Activated T-helper 9 cell treated with anti-CD3 and anti-CD28 coated beads, Interleukin-2, amount 50 U/mL, for 16 hours (primary cell): ENCODE data around the gene SLC41A3.
"Not testable (repeated sequence)": the region's sequence is repeated elsewhere in the genome, so short reads cannot be mapped to it uniquely, and the experiment has no call there.

Source experiments
- DNase-seq: peaks from one replicate; pipeline ENCODE4 v3.0.0-alpha.2; 2020; ENCODE audit warnings: low read depth

SLC41A3 gene

DNA sequence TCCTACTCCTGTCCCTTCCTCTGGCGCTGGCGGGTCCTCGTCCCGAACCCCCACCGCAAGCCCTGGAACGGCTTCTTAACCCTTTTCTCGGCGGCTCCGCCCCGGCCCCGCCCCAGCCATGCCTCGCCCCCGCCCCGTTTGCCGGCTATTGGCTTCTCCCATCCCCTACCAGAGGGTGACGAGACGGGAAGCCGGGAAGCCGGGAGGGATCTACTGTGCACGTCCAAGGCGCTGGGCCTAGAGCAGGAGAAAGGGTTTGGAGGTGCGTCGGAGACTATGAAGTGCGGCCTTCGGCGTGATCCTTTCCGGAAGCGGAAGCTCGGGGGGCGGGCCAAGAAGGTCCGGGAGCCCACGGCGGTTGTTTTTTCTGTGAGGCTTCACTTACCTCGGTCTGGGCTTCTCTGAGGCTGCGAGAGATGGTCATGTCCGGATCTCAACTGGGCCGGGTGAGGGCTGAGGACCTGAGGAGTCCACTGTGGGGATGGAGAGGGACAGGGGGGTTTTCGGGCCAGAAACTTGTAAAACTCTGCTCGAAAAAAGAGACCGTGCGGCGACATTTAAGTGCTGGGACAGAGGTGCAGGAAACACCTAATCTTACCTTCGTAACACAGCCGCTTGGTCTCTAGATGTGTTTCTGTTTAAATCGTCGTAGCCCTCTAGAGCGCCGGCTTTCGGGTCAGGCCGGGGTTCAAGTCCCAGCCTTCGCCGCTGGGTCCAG is 93.5 kb downstream of the SLC41A3 start:
- DNase-seq = peak; percentile 44

DNA sequence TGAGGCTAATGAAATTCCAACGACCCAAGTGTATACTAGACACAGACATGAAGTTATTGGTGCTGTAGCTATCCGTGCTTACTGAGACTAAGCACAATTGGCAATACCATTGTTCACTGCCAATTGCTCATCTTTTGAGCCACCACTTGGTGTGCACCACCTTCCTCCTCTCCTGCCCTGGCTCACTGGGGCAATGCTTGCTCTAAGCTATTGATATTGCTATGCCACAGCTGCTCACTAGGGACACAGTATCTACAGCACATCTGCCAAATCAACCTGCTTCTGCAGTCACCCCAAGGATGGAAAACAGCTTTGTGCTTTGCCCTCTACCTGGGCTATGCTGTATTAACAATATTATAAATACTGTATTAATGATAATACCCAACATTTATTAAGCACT is 99.0 kb downstream of the SLC41A3 start:
- not testable (repeated sequence) for DNase-seq

DNA sequence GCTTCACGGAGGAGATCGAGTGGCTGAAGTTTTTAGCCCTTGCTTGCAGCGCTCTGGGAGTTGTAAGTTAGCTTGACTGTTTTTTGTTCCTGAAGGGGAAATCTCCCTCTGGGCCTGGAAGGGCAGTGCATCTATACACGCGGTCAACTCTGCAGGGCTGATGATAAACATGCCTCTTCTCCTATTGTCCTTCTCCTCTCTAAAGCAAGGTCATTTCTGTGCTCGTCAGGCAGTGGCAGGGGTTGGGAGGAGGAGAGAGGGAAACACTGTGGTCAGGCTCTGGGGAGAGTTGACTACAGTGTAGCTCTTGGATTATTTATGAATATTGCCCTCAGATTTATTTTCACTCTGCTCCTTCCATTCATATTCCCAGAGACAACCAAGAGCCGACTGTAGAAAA is 106.8 kb downstream of the SLC41A3 start:
- DNase-seq = not testable (repeated sequence)

DNA sequence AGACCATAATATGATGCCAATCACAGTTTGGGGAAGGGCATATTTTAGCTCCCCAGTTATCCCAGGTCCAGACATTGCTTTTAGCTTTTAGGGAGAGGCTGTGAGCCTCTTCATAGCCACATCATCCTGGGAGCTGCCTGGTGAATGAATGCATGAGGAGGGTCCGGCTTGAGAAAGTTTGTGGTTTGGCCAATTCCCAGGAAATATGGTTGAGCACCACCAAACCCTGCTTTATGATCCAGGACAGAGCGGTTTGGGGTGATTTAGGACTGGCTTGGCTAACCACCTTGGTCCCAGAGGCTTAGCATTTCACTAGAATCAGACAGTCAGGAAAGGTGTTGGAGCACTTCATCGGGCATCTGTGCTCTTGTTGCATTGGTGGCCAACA is 107.9 kb downstream of the SLC41A3 start:
- not testable (repeated sequence) for DNase-seq

DNA sequence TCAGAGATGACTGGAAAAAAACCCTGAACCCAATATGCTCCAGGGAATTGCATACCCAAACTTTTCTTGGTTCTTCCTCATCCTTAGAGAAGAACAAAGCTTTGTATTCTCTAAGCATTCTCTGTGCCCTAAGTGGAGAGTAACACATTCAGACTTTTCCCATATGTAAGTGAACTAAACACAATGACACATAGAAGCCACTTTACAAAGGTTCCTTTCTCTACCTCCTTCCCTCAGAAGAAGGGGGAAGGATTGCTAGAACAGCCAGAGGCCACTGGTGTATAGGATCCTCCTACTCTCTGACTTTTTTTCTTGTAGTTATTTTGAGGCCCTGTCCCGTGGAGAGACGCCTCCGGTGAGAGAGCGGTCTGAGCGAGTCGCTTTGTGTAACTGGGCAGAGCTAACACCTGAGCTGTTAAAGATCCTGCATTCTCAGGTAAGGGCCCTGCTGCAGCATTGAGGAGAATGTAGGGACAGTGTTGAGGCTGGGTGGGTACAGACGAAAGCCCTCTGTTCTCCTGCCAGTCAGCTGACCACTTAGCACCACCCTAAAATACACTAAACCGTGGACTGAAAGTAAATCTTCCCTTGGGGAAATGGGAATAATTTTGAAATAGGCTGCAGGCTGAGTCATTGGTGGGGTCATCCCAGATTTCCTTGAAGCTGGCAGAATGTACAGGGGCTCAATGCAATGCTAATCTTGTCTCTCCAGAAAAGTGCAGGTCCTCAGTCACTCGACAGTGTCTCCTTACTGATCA is 108.5 kb downstream of the SLC41A3 start:
- not testable (repeated sequence) for DNase-seq

DNA sequence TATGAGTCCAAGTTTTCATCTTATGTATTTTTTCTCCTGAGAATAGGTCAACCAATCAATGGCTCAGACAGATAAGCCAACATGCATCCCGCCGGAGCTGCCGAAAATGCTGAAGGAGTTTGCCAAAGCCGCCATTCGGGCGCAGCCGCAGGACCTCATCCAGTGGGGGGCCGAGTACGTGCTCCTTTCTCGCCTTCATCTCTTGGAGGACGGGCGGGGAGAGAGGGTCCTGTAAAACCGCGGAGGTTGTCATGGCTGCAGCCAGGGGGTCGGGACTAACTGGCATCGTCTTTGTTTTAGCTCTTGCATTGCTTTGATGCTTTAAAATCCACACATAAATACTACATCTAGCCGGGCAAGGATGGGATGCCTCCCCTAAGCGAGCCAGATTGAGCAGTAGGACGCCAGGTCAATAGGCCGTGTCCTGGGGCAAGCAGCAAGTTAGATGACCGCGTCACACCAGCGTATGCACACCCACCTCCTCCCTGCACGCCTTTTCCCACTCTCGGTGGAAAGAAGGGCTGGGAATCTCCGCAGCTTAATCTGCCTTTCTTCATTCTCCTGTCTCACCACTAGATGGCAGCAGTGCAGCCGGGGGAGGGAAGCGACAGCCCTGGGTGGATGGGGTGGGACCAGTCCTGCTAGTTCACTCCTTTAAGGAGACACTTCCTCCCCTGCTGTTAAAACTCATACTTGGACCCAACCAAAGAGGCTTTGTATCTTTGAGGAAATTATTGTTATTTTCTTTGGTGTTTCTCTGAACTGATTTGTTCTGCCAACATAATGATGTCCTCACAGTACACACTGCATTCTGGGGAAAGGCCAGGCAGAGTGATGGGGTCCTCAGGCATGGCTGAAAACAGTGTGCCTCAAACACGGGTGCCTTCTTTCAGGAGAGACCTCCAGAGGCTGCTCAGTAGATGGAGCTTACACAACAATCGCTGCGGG is 111.7 kb downstream of the SLC41A3 start:
- not testable (repeated sequence) for DNase-seq

DNA sequence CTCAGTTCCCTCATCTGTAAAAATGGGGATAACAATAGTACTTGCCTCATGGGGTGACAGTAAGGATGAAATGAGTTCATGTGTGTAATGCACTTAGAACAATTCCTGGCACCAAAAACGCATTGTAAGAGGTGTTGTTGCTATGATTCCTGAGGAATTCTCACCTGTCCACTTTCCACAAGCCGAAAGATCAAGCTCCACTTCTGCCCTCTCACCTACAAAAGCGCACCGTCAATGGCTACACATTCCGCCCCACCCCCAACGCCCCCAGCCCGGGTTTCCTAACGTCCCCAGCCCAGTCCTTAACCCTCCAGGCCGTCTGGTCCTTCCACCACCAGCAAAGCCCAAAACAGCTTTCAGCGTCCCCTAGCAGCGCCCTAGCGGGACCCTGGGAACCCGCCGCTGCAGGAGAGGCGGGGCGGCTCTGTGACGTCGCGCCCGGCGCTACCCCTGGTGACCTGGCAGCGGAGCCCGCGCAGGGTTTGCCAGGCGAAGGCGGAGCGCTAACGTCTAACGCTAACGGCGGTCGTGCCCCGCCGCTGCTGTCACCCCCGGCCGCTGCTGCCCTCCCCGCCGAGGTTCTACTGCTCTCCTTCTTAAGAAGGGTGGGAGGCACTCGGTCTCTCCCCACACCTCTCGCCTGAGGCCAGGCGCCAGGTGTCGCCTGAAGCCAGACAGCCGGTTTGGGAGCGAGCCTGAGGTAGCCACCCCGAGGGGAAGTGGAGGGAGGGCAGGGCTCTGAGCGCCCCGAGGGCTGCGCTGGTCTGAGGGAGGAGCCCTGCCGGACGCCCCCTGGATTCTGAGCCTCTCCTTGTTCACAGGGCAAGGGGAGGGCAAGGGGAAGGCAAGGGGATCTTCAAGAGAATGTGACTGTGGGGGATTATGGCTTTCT is 115.0 kb downstream of the SLC41A3 start, which contains the start of gene ROPN1B:
Gene ROPN1B (plus strand): TSS at position 478 of the 892 bp plus-strand sequence. CDS start 2,877 bp downstream, outside the sequence.
- not testable (repeated sequence) for DNase-seq

DNA sequence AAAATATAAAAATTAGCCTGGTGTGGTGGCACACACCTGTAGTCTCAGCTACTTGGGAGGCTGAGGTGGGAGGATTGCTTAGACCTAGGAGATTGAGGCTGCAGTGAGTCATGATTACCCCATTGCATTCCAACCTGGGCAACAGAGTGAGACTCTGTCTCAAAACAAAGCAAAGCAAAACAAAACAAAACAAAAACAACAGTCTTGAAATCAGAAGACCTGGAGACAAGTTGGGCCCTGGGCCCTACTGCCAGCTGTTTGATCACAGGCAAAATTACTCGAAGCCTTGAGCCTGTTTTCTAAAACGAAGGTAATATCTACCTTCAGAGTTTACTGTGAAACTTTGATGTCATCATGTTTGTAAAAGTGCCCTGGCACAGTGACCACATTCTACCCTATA is 115.8 kb downstream of the SLC41A3 start:
- DNase-seq = not testable (repeated sequence)

DNA sequence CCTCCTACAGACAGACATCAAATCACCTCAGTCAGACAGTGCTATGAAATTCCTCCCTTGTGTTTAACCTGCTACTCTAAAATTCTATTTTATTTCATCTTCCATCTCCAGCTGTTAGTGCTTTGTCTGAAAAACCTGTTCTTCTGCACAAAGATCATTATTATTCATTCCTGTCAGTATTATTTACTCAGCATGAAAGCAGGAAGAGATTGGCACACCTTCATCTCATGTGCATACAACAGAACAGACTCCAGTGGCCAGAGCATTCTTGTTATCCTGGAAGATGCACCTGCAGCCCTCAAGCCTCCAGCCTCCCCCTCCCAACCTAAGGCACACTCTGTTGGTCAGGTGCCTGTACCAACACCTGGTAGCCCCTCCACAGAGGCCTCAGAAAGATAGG is 116.8 kb downstream of the SLC41A3 start:
- no peak for DNase-seq

DNA sequence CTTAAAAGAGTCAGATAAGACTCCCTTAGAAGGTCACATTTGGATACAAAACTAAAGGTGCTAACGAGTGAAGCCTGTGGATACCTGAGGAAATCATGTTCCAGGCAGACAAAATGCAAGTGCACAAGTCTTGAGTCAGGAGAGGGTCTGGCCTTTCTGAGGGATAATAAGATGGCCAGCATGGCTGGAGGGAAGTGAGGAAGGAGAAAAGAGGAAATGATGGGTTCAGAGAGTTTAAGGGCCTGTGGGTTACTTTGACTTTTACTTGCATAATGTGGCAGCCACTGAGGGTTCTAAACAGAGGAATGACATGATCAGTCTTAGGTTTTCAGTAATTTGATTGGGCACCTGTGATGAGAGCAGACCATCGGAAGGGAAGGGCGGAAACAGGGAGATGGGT is 118.4 kb downstream of the SLC41A3 start:
- DNase-seq = no peak

DNA sequence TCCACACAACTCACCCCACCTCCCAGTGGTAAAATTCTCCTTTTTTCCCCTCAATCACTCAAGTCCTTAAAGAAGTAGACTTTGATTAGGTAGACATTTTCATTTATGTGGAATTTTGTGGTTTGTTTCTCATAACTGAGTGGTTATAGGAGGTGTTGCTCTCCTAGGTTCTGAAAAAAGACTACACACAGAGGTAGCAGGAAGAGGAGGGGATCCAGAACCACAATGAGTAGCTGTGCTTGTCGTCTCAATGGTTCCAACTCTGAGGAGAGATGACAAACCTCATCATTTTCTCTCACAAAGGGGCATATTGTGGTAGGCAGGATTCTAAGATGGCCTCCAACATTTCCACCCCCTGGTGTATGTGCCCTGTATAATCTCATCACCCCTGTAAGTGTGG is 120.1 kb downstream of the SLC41A3 start:
- DNase-seq = not testable (repeated sequence)

DNA sequence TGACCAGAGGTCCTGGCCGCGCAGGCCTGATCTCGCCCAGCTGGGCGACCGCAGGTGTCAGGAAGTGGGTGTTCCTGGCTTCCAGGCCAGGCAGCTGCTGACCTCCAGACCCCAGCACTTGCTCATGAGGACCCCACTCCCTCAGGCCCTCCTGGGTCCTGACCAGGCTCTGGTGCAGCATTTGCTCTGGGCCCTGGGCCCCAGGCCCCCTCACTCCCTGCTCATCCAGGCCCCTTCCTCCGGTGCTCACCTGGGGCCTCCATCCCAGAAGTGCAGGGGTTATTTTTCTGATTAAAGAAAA is 122.7 kb downstream of the SLC41A3 start:
- DNase-seq = no peak

DNA sequence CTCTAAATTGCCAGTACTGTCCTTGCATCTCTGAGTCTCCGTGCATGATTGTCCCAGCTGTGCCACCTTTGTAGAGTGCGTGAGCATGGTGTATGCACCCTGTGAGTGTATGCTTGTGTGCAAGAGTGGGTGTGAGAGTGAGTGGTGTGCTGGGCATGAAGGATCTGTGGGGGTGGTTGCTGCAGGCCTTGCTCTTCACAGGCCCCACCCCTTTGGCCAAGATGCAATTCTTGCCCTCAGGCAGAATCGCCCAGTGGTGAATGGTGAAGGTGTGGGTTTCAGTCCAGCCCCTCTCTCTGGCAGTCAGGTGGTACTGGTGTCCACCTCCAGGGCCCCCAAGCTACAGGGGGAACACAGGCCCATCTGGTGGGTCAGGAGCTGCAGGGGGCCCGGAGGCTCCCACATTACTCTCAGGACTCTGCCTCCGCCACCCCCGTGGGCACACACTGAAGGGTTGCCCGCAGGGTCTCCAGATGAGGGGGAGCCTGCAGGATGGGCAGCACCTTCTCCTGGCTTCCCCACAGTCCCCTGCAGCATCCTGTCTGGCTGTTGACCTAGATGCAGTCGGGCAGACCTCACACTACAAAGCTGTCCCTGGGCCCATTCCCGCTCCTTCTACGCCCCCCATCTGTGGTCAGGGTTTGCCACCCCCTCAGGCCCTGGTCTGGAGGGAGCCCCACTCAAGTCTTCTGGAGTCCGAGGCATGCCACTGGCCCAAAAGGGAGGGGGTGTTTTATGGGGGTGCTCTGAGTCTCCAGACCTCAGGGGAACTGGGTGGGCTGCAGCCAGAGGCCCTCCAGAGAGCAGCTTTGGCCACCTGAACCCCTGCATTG is 123.3 kb downstream of the SLC41A3 start:
- DNase-seq = no peak

DNA sequence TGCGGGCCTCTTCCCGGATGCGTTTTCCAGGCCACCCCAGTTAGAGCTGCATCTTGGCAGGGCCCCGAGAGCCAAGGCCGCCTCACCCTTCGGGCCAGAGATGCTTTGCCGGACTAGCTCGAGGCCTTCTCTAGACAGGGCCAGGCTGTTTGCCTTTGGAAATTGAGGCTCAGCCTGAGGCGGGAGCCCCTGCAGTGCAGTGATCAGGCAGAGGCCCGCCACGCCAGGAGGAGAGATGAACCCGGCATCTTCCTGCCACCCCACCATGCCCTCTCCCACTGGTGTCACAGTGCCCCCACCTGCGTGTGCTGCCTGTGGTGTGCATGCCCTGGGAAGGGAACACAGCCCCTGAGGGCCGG is 123.9 kb downstream of the SLC41A3 start:
- DNase-seq = no peak

DNA sequence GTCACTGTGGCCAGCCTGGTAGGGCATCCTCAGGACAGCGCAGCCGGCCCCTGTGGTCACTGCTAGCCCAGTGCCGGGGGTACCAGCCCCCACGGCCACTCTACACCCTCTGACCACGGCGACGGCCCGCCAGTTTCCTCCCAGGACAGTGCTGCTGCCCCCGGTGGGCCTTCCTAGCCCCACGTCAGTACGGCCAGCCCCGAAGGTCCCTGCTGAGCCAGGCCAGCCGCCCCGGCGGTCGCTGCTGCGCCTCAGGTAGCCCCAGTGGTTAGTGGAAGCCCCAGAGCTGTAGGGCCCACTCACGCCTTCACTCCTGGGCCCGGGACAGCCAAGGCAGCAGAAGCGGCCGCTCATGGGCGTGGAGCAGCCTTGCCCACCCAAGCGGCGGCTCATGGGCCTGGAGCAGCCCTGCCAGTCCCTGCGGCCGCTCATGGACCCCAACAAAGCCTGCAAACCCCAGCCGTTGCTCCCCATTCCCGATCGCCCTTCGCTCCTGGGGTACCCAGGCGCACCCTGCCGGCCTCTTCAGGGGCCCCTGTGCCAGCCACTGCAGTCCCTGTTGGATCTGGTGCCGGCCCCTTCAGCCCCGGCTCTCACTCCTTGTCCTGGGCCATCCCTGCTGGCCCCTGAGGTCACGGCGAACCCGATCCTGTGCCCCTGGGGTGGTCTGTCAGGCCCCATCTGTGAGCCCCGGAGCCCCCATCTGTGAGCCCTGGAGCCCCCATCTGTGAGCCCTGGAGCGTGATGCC is 124.4 kb downstream of the SLC41A3 start:
- DNase-seq = no peak

DNA sequence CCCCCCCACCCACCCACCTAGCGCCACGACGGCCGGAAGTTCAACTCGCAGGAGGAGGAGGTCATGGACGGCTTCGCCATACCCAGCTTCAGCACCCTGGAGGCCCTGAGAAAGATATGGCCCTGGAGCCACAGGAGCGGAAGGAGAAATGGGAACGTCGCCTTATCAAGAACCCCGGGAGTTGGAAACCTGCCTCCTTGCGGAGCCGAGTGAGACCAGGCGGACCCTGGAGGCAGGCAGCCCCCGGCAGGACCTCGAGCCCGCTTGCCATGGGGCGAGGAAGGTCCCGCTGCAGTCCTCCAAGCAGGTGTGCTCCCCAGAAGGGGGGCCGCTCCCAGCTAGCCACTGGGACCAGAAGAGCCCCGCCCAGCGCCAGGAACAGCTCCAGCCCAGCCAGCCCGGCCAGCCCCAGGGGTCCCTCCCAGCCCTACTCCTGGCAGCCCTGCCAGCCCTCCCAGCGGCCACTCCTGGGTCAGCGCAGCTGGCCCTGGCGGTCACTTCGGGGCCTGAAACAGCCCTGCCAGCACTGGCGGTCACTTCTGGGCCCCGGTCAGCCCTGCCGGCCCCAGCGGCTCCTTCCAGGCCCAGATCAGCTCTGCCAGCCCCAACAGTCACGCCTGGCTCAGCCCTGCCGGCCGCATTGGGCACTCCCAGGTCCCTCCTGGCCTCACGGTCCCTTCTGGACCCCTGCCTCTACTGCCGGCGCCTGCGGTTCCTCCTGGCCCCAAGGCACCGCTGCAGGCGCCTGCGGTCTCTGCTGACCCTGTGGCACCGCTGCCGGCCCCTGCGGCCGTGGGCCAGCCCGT is 125.2 kb downstream of the SLC41A3 start:
- DNase-seq = no peak

DNA sequence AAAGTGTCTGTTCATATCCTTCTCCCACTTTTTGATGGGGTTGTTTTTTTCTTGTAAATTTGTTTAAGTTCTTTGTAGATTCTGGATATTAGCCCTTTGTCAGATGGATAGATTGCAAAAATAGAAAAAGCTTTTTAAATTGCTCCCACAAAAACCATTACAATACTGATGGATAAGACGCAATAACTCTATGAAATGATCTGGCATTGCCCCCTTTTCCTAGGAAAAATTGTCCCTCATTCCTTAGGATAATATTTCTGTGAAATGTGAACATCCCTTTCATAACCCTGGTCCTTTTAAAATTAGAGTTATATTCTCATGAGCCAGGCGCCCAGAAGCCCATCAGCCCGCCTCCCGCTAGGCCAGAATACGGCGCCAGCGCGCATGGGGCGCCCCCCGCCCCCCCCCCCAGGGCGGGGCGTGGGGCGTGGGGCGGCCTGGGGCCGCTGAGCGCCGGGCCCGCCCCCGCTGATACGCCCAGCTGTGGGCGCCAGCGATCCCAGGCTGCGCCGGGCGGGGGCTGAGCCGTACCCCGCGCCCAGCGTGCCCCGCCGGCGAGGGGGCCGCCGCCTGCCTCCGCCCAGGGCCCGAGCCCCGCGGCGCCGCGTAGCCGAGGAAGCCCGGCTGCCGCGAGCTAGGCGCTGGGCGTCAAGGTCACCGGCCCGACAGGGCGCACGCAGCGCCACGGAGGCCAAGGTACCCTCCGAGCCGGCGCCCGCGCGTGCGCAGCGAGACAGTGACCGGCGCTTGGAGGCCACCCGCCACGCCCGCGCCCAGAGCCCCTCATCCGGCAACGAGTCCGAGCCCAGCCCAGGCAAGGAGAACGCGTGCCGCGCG is 126.0 kb downstream of the SLC41A3 start:
- DNase-seq = no peak

DNA sequence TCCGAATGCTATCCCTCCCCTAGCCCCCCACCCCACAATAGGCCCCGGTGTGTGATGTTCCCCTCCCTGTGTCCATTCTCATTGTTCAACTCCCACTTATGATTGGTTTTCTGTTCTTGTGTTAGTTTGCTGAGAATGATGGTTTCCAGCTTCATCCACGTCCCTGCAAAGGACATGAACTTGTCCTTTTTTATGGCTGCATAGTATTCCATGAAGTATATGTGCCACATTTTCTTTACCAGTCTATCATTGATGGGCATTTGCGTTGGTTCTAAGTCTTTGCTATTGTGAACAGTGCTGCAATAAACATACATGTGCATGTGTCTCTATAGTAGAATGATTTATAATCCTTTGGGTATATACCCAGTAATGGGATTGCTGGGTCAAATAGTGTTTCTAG is 126.9 kb downstream of the SLC41A3 start:
- DNase-seq = not testable (repeated sequence)
